ENCODE results near the gene B4GALT5.

DNA sequence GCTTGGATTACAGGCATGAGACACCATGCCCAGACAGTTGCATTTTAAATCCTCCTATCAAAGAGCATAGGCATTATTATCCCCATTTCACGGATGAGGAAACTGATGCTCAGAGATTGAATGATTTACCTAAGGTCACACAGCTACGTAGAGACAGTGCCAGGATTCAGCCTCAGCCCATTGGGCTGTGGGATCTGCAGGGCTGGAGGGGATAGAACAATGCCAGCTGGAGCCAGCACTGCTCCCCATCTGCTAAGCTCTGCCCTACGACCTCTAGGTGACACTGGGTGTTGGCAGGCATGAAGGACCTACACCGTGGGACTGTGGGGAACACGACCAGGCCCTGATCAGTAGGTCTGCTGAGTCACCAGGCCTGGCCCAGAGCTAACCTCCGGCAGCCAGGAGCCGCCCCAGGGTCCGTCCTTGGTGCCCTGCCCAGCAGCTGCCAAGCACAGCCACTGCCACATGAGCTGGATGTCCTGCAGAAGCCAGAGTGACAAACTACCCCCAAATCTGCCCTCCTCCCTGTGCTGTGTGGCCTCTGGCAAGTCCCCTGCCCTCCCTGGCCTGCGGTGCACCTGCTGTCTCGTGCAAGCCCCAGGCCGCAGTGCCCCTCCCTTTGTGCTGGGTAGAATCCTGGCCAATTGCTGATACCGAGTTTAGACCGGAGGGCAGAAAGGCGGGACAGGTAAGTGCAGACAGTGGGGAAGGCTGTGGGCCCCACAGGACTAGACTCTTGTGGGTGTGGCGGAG is 98.1 kb downstream of the B4GALT5 start:
- TF ChIP-seq ESRRG (CRISPR knock-in tag; IDR thresholded peaks at IDR 0.05) (no peak), ZFP3 (CRISPR knock-in tag; IDR thresholded peaks at IDR 0.05) (no peak), RARB (CRISPR knock-in tag; IDR thresholded peaks at IDR 0.05) (no peak)
- TF ChIP-seq, protein P1, sequence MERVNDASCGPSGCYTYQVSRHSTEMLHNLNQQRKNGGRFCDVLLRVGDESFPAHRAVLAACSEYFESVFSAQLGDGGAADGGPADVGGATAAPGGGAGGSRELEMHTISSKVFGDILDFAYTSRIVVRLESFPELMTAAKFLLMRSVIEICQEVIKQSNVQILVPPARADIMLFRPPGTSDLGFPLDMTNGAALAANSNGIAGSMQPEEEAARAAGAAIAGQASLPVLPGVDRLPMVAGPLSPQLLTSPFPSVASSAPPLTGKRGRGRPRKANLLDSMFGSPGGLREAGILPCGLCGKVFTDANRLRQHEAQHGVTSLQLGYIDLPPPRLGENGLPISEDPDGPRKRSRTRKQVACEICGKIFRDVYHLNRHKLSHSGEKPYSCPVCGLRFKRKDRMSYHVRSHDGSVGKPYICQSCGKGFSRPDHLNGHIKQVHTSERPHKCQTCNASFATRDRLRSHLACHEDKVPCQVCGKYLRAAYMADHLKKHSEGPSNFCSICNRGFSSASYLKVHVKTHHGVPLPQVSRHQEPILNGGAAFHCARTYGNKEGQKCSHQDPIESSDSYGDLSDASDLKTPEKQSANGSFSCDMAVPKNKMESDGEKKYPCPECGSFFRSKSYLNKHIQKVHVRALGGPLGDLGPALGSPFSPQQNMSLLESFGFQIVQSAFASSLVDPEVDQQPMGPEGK (CRISPR knock-in tag; IDR thresholded peaks at IDR 0.05; ENCODE audit: borderline replicate concordance): no peak

Data from SK-N-SH treated with all-trans-retinoic acid at 6 μM for 48 hours (cell line).